HG03139 (cell line): ENCODE results near the gene SLC29A1.
"Not testable (repeated sequence)": the region's sequence is repeated elsewhere in the genome, so short reads cannot be mapped to it uniquely, and the experiment has no call there.

Source experiments
- ATAC-seq: cut with Tn5 transposase; IDR thresholded peaks from one replicate; pipeline ENCODE4 v1.9.1; 2021; ENCODE audit not compliant: unreplicated experiment

Gene SLC29A1

DNA sequence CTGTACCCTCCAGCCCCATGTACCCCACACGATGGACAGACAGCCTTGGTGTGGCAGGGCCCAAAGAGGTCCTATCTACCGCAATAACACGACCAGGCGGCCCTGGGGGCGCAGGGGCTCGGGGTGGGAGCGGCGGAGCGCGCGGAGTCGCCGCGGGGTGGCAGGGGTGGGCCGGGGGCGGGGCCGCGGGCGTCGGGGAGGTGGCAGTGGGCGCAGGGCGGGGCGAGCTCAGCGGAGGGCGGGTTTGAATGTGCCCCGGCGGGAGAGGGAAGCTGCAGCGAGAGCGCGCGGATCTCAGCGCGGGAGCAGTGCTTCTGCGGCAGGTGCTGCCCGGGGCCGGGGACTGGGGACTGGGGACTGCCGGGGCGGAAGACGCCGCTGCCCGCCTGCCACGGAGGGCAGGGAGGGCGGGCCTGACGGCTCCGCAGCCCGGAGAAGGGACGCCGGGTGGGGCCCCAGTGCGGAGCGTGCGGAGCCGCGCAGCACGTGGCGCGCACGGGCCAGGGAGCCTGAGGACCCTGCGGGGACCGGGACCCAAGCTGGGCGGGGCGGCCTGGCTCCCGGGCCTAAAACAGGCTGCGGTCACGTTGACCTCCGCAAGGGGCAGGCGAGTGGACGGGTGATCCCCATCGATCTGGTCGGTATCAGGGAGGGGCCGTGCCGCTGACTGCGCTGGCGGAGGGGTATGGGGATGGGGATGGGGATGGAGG lies at the start of gene SLC29A1:
SLC29A1 (plus strand) TSS at position 277 of the 710 bp plus-strand sequence. CDS start 3,719 bp downstream, outside the sequence.
- ATAC-seq, result no peak

DNA sequence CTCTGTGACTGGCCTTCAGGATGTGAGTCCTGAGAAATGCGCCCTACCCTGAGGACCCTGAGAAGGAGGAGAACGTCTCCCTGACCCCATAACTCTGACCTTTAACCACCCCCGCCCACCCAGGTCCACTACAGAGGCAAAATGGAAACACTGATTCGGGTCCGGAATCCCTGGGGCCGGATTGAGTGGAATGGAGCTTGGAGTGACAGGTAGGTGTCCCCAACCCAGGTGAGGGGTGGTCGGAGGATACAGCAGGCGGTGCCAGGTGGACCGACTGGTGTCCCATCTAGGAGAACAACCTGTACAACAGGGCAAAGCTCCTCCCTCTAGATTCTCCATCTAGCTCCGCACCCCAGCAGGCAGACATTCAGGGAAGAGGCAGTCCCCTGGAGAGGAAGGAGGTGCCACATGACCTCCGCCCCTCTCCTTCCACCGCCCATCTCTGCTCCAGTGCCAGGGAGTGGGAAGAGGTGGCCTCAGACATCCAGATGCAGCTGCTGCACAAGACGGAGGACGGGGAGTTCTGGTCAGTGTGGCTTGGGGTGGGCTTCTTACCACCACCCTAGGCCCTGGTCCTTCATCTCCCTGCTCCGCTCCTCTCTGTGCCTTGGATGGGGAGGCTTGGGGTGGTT lies 47.1 kb upstream of the SLC29A1 start:
- ATAC-seq, result no peak

DNA sequence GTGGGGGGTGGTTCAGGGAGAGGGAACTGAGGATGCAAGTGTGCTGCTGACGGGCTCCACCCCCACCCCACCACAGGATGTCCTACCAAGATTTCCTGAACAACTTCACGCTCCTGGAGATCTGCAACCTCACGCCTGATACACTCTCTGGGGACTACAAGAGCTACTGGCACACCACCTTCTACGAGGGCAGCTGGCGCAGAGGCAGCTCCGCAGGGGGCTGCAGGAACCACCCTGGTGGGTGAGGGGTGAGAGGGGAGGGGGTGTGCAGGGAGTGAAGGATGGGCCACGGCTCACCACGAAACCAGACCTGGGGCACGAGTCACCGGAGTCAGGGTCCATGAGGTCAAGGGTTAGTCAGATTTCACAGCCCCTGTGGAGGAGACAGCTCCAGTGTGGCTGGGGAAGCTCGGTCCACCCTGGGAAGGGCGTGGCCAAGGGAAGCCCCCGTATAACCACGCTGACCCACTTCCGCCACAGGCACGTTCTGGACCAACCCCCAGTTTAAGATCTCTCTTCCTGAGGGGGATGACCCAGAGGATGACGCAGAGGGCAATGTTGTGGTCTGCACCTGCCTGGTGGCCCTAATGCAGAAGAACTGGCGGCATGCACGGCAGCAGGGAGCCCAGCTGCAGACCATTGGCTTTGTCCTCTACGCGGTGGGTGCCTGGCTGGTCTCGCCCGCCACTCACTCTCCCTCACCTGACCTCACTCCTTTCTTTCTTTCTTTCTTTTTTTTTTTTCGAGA lies 46.5 kb upstream of the SLC29A1 start:
- ATAC-seq, result no peak

DNA sequence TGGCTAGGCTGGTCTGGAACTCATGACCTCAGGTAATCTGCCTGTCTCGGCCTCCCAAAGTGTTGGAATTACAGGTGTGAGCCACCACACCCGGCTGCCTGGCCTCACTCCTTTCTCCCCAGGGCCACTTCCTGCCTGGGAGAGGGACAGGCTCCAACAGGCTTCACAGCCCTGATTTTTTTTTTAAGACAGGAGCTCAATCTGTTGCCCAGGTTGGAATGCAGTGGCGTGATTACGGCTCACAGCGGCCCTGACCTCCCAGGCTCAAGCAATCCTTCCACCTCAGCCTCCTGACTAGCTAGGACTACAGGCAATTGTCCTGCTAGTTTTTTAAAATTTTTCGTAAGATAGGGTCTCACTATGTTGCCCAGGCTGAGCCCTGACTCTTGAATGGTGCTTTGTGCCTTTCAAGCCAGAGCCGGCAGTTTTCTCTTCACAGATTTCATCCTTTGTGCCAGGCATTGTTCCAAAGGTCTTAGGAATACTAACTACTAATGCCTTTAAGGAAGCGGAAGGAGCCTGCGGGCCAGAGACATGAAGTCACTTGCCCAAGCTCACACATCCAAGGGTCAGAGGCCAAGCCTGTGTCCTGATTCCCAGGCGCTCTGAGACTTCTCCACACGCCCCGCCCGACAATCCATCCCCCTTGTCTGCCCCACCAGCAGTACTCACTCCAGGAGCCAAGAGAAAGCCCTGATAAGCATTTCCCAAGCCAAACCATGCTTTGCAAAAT lies 45.5 kb upstream of the SLC29A1 start:
- no peak for ATAC-seq

DNA sequence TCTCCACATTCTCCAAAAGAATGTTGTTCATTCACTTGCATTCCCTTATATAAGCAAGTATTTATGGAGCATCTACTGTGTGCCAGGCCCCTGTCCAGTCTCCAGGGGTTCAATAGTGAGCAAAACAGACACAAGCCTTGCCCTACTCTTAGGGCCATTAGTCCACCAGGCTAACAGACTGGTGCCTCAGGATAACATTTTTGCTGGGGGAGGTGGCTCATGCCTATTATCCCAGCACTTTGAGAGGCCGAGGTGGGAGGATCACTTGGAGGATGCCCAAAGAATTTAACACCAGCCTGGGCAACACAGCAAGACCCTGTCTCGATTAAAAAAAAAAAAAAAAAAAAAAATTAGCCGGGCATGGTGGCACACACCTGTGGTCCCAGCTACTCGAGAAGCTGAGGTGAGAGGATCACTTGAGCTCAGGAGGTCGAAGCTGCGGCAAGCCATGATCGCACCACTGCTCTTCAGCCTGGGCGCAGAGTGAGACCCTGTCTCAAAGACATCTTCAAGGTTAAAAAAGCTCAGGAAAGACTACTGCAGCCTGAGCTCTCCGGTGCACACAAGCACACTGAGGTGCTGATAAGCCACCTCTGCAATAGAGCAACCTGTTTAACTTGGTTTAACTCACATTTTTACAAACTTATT lies 44.8 kb upstream of the SLC29A1 start:
- no peak for ATAC-seq

DNA sequence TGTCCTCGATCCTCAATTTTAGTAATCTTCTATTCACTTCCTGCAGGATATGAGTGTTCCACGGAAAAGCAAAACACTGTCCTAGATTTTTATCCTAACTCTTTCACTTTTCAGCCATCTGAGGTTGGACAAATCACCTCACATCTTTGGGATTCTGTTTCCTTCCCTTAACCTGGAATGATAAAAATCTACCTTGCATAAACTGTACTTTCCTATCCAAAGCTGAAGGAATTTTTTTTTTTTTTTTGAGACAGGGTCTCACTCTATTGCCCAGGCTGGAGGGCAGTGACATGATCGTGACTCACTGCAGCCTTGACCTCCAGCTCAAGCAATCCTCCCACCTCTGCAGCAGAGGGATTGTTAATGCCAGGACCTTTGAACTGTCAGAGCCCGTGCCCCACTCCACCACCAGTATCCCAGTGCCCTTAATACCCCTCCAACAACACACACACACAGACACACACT lies 44.3 kb upstream of the SLC29A1 start:
- ATAC-seq, result no peak

DNA sequence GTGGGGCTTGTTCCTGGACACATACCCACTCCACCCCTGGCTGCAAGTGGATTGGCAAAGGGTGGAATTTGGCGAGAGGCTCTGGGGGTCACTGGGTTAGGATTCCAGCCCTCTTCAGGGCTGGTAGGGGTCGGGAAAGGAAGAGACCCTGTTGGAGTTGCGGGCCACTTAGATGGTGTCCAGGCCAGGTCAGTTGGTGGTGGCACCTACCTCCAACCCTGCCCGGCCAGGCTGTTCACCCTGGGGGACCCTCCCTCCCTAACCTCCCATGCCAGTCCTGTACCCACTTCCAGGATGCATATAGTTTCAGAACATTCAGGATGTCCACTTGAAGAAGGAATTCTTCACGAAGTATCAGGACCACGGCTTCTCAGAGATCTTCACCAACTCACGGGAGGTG lies 43.7 kb upstream of the SLC29A1 start:
- ATAC-seq, result no peak

DNA sequence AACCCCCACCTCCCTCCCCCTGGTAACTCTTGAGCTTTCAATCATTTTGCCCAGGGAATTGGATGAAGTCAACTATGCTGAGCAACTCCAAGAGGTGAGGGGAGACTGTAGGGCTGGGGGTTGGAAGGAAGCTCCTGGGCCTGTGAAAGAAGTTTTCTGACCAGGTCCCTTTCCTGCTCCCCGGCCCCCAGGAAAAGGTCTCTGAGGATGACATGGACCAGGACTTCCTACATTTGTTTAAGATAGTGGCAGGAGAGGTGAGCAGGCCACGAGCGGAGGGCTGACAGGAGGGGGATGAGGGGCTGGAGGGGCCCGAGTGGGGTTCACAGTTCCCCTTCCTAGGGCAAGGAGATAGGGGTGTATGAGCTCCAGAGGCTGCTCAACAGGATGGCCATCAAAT lies 43.0 kb upstream of the SLC29A1 start:
- ATAC-seq, result no peak

DNA sequence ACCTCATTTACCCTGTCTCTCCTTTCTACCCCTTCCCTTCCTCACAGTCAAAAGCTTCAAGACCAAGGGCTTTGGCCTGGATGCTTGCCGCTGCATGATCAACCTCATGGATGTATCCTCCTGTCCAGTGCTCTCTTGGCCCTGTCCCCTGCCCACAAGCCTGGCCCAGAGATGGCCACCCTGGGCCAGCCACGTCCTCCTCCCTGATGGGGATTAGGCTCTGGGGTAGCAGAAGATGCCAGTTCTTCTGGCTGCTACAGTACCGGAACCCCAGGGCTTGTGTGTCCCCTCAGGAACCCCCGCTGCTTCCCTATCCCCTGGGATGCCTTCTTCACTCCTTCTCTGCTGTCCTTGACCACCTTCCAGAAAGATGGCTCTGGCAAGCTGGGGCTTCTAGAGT lies 42.5 kb upstream of the SLC29A1 start:
- ATAC-seq, result no peak

DNA sequence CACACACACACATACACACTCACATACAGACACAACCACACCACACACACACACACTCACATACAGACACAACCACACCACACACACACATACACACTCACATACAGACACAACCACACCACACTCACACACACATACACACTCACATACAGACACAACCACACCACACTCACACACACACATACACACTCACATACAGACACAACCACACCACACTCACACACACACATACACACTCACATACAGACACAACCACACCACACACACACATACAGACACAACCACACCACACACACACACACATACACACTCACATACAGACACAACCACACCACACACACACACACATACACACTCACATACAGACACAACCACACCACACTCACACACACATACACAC lies 41.6 kb upstream of the SLC29A1 start:
- ATAC-seq, result not testable (repeated sequence)

DNA sequence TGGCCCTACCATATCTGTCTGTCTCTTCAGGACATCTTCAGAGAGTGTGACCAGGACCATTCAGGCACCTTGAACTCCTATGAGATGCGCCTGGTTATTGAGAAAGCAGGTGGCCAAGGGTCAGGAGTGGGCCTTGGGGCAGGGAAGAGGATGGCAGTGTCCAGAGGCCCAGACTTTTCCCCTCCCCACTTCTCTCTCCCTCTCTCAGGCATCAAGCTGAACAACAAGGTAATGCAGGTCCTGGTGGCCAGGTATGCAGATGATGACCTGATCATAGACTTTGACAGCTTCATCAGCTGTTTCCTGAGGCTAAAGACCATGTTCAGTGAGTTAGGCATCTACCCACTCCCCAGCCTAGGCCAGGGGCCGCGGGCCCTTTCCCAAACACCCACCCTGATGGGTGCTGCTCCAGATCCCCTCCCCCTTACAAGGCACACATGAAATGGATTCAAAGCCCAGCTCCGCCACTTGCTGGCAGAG lies 40.4 kb upstream of the SLC29A1 start:
- no peak for ATAC-seq

DNA sequence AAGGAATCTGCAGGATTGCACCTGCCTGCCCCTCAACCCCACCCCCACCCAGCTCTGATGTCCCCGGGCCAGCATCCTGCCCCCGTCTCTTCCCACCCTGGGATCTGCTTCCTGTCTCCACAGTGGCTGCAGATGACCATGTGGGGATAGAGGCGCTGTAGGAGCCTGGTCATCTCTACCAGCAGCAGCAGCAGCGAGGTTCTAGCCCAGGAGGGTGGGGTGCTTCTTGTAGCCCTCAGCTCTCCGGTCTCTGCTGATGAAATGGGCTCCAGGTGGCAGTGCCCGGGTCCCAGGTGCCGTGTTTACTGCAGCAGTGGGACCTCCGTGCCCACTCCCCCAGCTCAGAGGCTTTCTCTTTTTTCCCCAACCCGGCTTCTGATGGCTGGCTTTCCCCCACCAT lies 39.6 kb upstream of the SLC29A1 start:
- ATAC-seq, result no peak

DNA sequence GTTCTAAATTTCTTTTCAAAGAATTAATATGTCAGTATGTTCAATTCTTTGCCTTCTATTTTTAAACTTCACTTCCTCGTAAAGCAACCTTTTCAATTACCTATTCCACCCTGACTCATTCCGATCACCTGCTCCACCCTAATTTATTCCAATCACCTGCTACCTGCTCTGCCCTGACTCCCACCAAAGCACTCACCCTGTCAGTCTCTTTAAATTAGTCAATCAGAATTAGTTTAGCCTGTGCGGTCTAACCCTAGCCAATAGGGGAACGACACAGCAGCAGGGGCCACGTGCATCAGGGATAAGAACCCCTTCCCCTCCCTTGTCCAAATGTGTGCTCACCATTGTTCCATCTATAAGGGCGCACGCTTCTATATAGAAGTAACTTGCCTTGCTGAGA lies 38.0 kb upstream of the SLC29A1 start:
- ATAC-seq, result not testable (repeated sequence)

DNA sequence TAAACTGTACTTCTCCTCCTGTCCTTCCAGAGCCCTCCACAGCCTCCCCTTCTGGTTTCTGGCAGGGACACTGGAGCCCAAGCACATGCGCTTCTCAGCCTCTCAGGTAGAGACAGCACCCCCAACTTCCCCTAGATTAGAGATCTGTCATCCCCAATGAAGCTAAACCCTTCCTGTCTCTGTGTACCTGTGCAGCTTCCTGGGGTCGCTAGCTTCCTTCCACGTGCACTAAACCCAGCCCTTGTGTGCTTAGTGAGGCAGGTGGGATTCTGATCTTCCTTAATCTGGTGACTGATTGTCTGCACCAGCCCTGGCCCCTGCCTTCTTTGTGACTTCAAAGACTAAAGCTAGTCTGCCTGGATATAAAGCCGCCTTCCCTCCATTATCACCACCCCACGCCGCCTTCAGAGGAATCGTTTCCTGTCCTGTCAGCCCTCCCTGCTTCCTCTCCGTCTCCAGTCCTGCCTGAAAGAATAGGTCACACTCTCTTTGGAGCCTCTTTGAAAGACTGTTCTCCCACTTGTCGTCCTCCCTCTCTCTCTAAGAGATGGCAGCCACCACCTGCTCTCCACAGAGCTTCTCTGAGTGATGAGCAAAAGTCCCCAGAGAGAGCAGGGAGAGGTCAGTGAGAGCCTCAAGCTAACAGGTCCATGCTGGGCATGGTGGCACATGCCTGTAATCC lies 37.3 kb upstream of the SLC29A1 start:
- no peak for ATAC-seq

DNA sequence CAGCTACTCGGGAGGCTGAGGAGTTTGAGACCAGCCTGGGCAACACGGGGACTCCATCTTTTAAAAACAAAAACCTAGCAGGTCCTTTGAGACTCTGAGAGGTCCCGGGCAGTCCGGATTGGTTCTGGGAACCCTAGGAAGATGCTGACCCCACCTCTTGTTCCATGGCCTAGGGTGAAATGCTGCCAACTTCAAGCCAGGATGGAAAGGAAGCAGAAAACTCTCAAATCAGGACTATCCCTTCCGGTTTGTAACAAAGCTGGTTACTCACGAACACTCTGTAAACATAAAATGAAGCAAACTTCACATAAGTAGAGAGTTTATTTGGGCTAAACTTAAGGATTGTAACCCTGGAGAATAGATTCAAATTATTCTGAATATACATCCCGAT lies 36.8 kb upstream of the SLC29A1 start:
- no peak for ATAC-seq

DNA sequence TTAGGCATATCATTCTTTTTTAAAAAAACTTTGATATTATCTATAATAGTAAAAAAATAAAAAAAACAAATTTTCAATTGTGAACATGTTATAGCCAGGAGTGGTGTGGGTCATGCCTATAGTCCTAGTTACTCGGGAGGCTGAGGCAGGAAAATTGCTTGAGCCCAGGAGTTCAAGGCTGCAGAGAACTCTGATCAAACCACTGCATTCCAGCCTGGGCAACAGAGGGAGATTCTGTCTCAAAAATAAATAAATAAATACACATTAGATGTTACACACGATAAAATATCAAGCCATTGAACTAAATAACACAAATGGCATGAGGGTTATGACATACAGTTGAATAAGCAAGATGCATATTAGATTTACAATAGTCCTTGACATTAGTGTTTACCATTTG lies 34.6 kb upstream of the SLC29A1 start:
- ATAC-seq, result no peak

DNA sequence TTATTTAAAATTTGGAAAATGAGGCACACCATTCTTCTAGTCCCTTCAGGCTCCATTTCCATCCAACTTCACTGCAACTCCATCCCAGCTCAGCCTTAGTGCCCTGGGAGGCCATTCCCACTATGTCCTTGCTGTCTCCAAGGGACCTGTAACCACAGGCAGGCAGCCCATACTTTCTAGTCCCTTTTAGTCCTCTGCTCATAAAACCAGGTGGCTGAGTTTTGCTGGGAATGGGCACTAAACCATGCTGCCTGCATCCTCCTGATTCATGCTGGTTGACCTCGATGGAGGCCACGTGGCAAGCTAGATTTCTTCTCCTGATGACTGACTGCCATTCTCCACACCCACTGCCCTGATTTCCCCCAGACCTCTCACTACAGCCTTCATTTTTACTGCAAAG lies 34.1 kb upstream of the SLC29A1 start:
- ATAC-seq, result no peak

DNA sequence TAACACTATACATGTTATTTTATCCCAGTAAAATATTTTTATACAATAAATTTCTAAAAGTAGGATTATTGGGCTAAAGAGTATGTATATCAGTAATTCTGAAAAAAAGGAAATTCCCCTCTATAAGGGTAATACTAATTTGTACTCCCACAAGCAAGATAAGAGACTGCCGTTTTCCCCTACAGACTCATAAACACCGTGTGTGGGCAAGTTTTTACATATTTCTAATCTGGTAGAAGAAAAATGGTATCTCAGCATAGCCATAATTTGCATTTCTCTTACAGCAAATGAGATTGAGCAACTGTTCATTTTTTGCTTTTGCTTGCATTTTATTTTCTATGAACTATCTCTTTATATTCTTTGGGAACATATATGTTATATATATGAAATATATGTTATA lies 32.7 kb upstream of the SLC29A1 start:
- no peak for ATAC-seq

DNA sequence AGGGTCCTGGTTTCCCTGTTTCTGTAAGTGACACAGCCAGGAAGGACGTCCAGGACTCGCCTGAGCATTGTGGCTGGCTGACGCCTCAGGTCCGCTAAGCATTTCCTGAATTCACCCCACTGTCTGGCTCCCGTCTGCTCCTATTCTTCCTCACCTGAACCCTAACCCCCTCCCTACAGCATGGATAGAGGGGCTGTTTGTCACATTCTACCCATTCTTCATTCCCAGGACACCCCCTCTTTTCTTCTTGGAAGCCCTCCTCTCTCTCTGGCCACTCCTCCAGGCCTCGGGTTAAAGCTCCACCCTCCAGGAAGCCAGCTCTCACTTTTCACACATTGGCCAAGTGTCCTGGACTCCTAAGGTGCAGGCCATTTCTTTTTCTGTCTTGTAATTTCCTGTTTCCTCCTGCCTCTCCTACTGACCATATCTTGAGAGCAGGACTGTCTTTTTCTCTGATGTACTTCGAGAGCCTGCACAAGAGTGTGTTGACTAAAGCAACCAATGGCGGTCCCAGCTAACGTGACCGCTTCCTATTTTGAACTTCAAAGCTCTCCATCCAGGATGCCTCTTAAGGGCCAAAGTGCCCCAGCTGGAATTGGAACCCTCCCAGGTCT lies 30.9 kb upstream of the SLC29A1 start:
- ATAC-seq, result no peak
